Measurements from ENCODE around the gene FADS1. TPM values are rescaled to one million over a fixed set of nuclear protein-coding genes. Genes with fewer than 3 reads are reported as not detected.

The FADS1 gene
- total and polyA plus RNA-seq, 5 donors from 2014 or later, result 0.35 to 9.1 (median 3.1) TPM; not detected in 2

DNA sequence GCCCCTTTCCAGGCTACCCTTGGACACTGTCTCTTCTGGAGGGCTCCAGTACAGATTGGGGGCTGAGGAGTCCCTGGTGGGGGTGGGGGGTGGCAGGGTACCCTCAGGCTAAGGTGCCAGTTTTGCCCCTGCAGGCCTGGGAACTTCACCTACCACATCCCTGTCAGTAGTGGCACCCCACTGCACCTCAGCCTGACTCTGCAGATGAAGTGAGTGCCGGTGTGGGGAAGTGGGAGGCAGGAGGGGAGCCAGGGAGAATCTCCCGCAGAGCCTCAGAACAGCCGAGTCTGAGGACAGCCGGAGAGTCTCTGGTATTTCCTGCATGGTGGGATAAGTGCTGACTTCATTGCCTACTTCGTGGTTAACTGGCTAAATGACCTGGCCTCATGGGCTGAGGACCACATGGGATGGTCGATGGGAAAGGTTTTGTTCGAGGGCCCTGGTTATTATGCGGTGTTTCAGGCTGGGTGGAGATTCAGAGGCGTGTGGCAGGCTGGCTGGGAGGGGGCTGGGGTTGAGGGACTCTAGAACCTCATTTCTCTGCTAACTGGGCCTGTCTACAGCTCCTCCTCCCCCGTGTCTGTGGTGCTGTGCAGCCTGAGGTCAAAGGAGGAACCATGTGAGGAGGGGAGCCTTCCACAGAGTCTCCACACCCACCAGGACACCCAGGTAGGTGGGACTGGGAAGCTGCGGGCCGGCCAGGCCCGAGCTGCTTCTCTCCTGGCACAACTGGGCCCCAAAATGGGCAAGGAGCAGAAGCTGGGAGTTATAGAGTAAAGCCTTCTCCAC lies 32.9 kb downstream of the FADS1 start:
- H3K4me3 ChIP-seq (ENCODE audit: low read depth, low read length), result no peak overlapping the region
- Mint-ChIP-seq H3K27me3 (peaks cover 5% of the 10 kb centered on the region), H3K27ac (no peak overlapping the region), H3K36me3 (peaks cover 12% of the 10 kb centered on the region), H3K9me3 (no peaks in the 10 kb centered on the region), H3K4me3 (peak overlapping the region in 1 of 4 donors; percentile 19), H3K4me1 (peaks cover 0 to 9% (median 3%) of the 10 kb centered on the region in 4 donors)
- no peaks in the 10 kb centered on the region for H3K9me3 ChIP-seq (ENCODE audit: control insufficient read depth in 2 of 2, low read length in 2 of 2)
- H3K27ac ChIP-seq (ENCODE audit: insufficient read depth, low read length, poor library complexity, severe bottlenecking), result no peak overlapping the region
- DNase-seq, result no peak
- H3K36me3 ChIP-seq (ENCODE audit: control insufficient read depth, insufficient read depth, low read length), result peaks cover 37% of the 10 kb centered on the region
- ATAC-seq (ENCODE audit: low read depth in 2 of 2), result no peak
- H3K27me3 ChIP-seq (ENCODE audit: control insufficient read depth, insufficient read depth, low read length), result no peaks in the 10 kb centered on the region
- H3K4me1 ChIP-seq (ENCODE audit: control insufficient read depth, insufficient read depth, low read length, poor library complexity, severe bottlenecking), result no peaks in the 10 kb centered on the region

DNA sequence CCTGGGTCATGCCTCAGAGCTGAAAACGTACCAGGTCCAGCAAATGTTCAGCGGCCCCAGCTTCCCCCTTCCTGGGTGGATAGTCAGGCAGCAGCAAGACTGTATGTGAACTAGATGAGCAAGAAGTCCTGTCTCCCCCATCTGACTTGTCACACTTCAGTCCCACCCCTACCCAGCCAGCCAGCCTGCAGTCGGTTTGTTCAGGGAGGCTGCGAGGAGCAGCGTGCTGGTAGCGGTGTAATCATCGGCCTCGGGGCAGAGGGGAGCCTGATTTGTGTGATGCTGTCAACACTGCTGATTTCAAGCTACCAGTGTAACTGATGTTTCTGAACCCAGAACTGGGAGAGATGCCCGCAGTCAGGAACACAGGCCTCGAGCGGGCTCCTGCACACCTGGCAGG lies 34.0 kb downstream of the FADS1 start:
- H3K4me3 Mint-ChIP-seq, result no peak overlapping the region
- peaks cover 0 to 6% (median 2%) of the 10 kb centered on the region in 4 donors for H3K4me1 Mint-ChIP-seq
- peaks cover 28% of the 10 kb centered on the region for H3K36me3 ChIP-seq (ENCODE audit: control insufficient read depth, insufficient read depth, low read length)
- H3K27ac Mint-ChIP-seq, result no peak overlapping the region
- no peaks in the 10 kb centered on the region for H3K9me3 Mint-ChIP-seq
- peaks cover 7% of the 10 kb centered on the region for H3K36me3 Mint-ChIP-seq
- ATAC-seq (ENCODE audit: low read depth in 2 of 2) (no peak), DNase-seq (no peak)
- no peak overlapping the region for H3K27ac ChIP-seq (ENCODE audit: insufficient read depth, low read length, poor library complexity, severe bottlenecking)
- H3K27me3 ChIP-seq (ENCODE audit: control insufficient read depth, insufficient read depth, low read length), result no peaks in the 10 kb centered on the region
- H3K4me3 ChIP-seq (ENCODE audit: low read depth, low read length), result no peak overlapping the region
- peaks cover 2% of the 10 kb centered on the region for H3K4me1 ChIP-seq (ENCODE audit: control insufficient read depth, insufficient read depth, low read length, poor library complexity, severe bottlenecking)
- no peaks in the 10 kb centered on the region for H3K9me3 ChIP-seq (ENCODE audit: control insufficient read depth in 2 of 2, low read length in 2 of 2)
- H3K27me3 Mint-ChIP-seq, result peaks cover 11% of the 10 kb centered on the region

DNA sequence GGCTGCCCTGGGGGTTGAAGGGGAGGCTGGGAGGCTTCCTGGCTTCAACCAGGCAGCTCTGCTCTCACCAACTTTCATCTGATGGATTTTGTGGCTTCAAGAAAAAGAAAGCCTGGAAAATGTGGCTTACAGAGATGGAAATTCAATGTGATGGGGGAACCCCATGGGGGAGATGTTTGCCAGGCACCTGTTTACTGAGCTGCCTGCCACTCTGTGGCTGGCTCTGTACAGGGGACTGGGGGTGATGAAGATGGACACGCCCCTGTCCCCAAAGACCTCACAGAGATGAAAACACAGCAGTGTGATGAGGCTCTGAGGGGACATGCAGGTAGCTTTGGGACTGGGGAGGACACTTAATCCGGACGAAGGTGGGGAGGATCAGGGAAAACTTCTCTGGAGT lies 34.5 kb downstream of the FADS1 start:
- no peak overlapping the region for H3K4me3 Mint-ChIP-seq
- H3K27me3 Mint-ChIP-seq, result peaks cover 11% of the 10 kb centered on the region
- peaks cover 0 to 8% (median under 1%) of the 10 kb centered on the region in 4 donors for H3K4me1 Mint-ChIP-seq
- H3K9me3 Mint-ChIP-seq, result no peaks in the 10 kb centered on the region
- H3K36me3 ChIP-seq (ENCODE audit: control insufficient read depth, insufficient read depth, low read length), result peaks cover 22% of the 10 kb centered on the region
- no peak overlapping the region for H3K27ac Mint-ChIP-seq
- H3K27me3 ChIP-seq (ENCODE audit: control insufficient read depth, insufficient read depth, low read length), result no peaks in the 10 kb centered on the region
- peaks cover 7% of the 10 kb centered on the region for H3K36me3 Mint-ChIP-seq
- ATAC-seq (ENCODE audit: low read depth in 2 of 2) (no peak), DNase-seq (no peak)
- peaks cover 7% of the 10 kb centered on the region for H3K4me1 ChIP-seq (ENCODE audit: control insufficient read depth, insufficient read depth, low read length, poor library complexity, severe bottlenecking)
- H3K4me3 ChIP-seq (ENCODE audit: low read depth, low read length), result no peak overlapping the region
- no peak overlapping the region for H3K27ac ChIP-seq (ENCODE audit: insufficient read depth, low read length, poor library complexity, severe bottlenecking)
- H3K9me3 ChIP-seq (ENCODE audit: control insufficient read depth in 2 of 2, low read length in 2 of 2), result no peaks in the 10 kb centered on the region

DNA sequence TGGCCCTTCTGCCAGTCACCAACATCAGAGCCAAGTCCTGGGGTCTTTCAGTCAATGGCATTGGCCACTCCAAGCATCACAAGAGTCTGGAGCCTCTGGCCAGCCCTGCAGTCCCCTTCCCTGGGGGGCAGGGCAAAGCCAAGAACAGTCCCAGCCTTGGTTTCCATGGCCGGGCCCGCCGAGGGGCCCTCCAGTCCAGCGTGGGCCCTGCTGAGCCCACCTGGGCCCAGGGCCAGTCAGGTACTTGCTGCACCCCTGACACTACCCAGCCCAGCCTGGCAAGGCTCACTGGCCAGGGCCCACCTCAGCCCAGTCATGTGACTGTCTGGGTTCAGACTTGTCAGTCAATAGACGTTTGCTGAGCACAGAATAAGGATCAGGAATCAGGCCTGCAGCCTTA lies 35.2 kb downstream of the FADS1 start:
- no peak overlapping the region for H3K4me3 ChIP-seq (ENCODE audit: low read depth, low read length)
- Mint-ChIP-seq H3K4me3 (no peak overlapping the region), H3K27ac (no peak overlapping the region), H3K9me3 (no peaks in the 10 kb centered on the region), H3K4me1 (peaks cover 0 to 15% (median under 1%) of the 10 kb centered on the region in 4 donors), H3K27me3 (peaks cover 11% of the 10 kb centered on the region), H3K36me3 (peaks cover 4% of the 10 kb centered on the region)
- H3K36me3 ChIP-seq (ENCODE audit: control insufficient read depth, insufficient read depth, low read length), result peaks cover 15% of the 10 kb centered on the region
- H3K4me1 ChIP-seq (ENCODE audit: control insufficient read depth, insufficient read depth, low read length, poor library complexity, severe bottlenecking), result peaks cover 12% of the 10 kb centered on the region
- H3K27me3 ChIP-seq (ENCODE audit: control insufficient read depth, insufficient read depth, low read length), result no peaks in the 10 kb centered on the region
- H3K9me3 ChIP-seq (ENCODE audit: control insufficient read depth in 2 of 2, low read length in 2 of 2), result no peaks in the 10 kb centered on the region
- DNase-seq (no peak), ATAC-seq (ENCODE audit: low read depth in 2 of 2) (no peak)
- no peak overlapping the region for H3K27ac ChIP-seq (ENCODE audit: insufficient read depth, low read length, poor library complexity, severe bottlenecking)

- Mint-ChIP-seq H3K36me3 (peaks cover 4% of the 10 kb centered on the region), H3K27ac (no peak overlapping the region), H3K4me1 (peaks cover 0 to 20% (median 3%) of the 10 kb centered on the region in 4 donors), H3K4me3 (no peak overlapping the region), H3K27me3 (peaks cover 11% of the 10 kb centered on the region), H3K9me3 (no peaks in the 10 kb centered on the region)
- Histone ChIP-seq H3K36me3 (ENCODE audit: control insufficient read depth, insufficient read depth, low read length) (peaks cover 7% of the 10 kb centered on the region), H3K4me3 (ENCODE audit: low read depth, low read length) (no peak overlapping the region), H3K9me3 (ENCODE audit: control insufficient read depth in 2 of 2, low read length in 2 of 2) (no peaks in the 10 kb centered on the region), H3K27ac (ENCODE audit: insufficient read depth, low read length, poor library complexity, severe bottlenecking) (no peak overlapping the region), H3K27me3 (ENCODE audit: control insufficient read depth, insufficient read depth, low read length) (no peaks in the 10 kb centered on the region), H3K4me1 (ENCODE audit: control insufficient read depth, insufficient read depth, low read length, poor library complexity, severe bottlenecking) (peaks cover 14% of the 10 kb centered on the region)
- DNase-seq (no peak), ATAC-seq (ENCODE audit: low read depth in 2 of 2) (no peak)
These were observed 36.1 kb downstream of the FADS1 start for GRCh38 chr11:61780581-61781162.

GRCh38 chr11:61779666-61780525 lies 36.9 kb downstream of the FADS1 start:
- no peaks in the 10 kb centered on the region for H3K9me3 Mint-ChIP-seq

DNA sequence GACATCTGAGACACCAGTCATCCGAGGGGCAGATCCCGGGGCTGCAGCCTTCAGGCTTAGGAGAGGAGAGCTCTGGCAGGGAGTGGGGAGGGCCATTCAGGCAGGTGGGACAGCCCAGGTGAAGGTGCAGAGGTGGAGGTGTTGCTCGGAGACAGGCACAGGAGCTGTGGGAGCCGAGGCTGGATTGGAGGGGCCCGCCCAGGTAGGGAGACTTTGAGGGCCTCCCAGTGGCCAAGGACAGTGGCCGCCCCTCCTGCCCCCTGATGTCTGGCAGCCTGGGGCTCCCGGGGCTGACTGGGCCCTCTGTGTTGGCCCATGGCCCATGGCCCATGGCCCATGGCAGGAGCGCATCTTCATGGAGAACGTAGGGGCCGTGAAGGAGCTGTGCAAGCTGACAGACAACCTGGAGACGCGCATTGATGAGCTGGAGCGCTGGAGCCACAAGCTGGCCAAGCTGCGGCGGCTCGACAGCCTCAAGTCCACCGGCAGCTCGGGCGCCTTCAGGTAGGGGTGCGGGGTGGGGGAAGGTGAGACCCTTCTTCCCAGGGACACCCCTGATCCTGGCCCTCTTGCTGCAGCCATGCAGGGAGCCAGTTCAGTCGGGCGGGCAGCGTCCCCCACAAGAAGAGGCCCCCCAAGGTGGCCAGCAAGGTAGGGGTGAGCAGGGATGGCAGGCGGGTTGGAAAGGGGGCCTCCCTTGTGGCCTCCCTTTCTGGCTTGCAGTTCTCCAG lies 37.7 kb downstream of the FADS1 start:
- H3K4me3 ChIP-seq (ENCODE audit: low read depth, low read length), result no peak overlapping the region
- no peaks in the 10 kb centered on the region for H3K36me3 ChIP-seq (ENCODE audit: control insufficient read depth, insufficient read depth, low read length)
- DNase-seq (no peak), ATAC-seq (ENCODE audit: low read depth in 2 of 2) (no peak)
- H3K9me3 ChIP-seq (ENCODE audit: control insufficient read depth in 2 of 2, low read length in 2 of 2), result no peaks in the 10 kb centered on the region
- no peak overlapping the region for H3K27ac ChIP-seq (ENCODE audit: insufficient read depth, low read length, poor library complexity, severe bottlenecking)
- peaks cover 14% of the 10 kb centered on the region for H3K4me1 ChIP-seq (ENCODE audit: control insufficient read depth, insufficient read depth, low read length, poor library complexity, severe bottlenecking)
- Mint-ChIP-seq H3K27ac (no peak overlapping the region), H3K9me3 (no peaks in the 10 kb centered on the region), H3K4me1 (peaks cover 0 to 19% (median 4%) of the 10 kb centered on the region in 4 donors), H3K4me3 (peak overlapping the region in 1 of 4 donors; percentile 47), H3K36me3 (no peaks in the 10 kb centered on the region), H3K27me3 (peaks cover 11% of the 10 kb centered on the region)
- no peaks in the 10 kb centered on the region for H3K27me3 ChIP-seq (ENCODE audit: control insufficient read depth, insufficient read depth, low read length)

More at GRCh38 chr11:61779666-61780525, 36.9 kb downstream of the FADS1 start:
- no peak overlapping the region for H3K27ac ChIP-seq (ENCODE audit: insufficient read depth, low read length, poor library complexity, severe bottlenecking)
- Mint-ChIP-seq H3K27ac (no peak overlapping the region), H3K4me3 (peak overlapping the region in 1 of 4 donors; percentile 47), H3K27me3 (peaks cover 11% of the 10 kb centered on the region), H3K4me1 (peaks cover 0 to 20% (median 4%) of the 10 kb centered on the region in 4 donors), H3K36me3 (peaks cover 2% of the 10 kb centered on the region)
- DNase-seq, result no peak
- no peaks in the 10 kb centered on the region for H3K27me3 ChIP-seq (ENCODE audit: control insufficient read depth, insufficient read depth, low read length)
- peaks cover 4% of the 10 kb centered on the region for H3K36me3 ChIP-seq (ENCODE audit: control insufficient read depth, insufficient read depth, low read length)
- H3K4me3 ChIP-seq (ENCODE audit: low read depth, low read length), result no peak overlapping the region
- H3K4me1 ChIP-seq (ENCODE audit: control insufficient read depth, insufficient read depth, low read length, poor library complexity, severe bottlenecking), result peaks cover 14% of the 10 kb centered on the region
- H3K9me3 ChIP-seq (ENCODE audit: control insufficient read depth in 2 of 2, low read length in 2 of 2), result no peaks in the 10 kb centered on the region
- ATAC-seq (ENCODE audit: low read depth in 2 of 2), result no peak
